Upper lobe of left lung (tissue), 6 donors: ENCODE measurements around the gene MED22. TPM values are rescaled to one million over a fixed set of nuclear protein-coding genes. Genes with fewer than 3 reads are reported as not detected.
A peak's percentile ranks its signal among the peaks of the same experiment; 100 is the strongest.

Experiments used
- ATAC-seq, 2 donors: fragments of 200-7000 bp; cut with Tn5 transposase; one replicate each; pipeline ENCODE4 v1.9.1; 2022; ENCODE audit warnings: mild to moderate bottlenecking in 2 of 2, moderate library complexity in 2 of 2; ENCODE audit not compliant: low FRiP score in 2 of 2
- DNase-seq, 2 donors: peaks; one replicate each; pipeline ENCODE4 v3.0.0-alpha.2; 2019 to 2020
- H3K27ac ChIP-seq, 4 donors: fragments of 200-600 bp; sonication (generic); one replicate each; pipeline ENCODE4 v1.5.1; 2016 to 2019
- H3K27me3 ChIP-seq, 4 donors: fragments of 200-600 bp; sonication (generic); one replicate each; pipeline ENCODE4 v1.5.1; 2017 to 2019
- H3K36me3 ChIP-seq, 4 donors: fragments of 200-600 bp; sonication (generic); one replicate each; pipeline ENCODE4 v1.5.1; 2016 to 2019
- H3K4me1 ChIP-seq, 4 donors: fragments of 200-600 bp; sonication (generic); one replicate each; pipeline ENCODE4 v1.5.1; 2018 to 2019
- H3K4me3 ChIP-seq, 4 donors: fragments of 200-600 bp; sonication (generic); one replicate each; pipeline ENCODE4 v1.5.1; 2017 to 2019; ENCODE audit warnings: mild to moderate bottlenecking in 2 of 4, moderate library complexity in 1 of 4
- H3K9me3 ChIP-seq, 4 donors: fragments of 200-600 bp; sonication (generic); one replicate each; pipeline ENCODE4 v1.5.1; 2018 to 2019
- CTCF ChIP-seq, 6 experiments: fragments of 450-650 bp in 4 of 6; fragments of 200-600 bp in 2 of 6; sonication (generic) in 2 of 6; IDR thresholded peaks; one replicate each; pipeline ENCODE4 v1.5.1; 2016 to 2019; ENCODE audit warnings: antibody characterized with exemption in 6 of 6
- EP300 ChIP-seq, 4 donors: sonication (generic); formaldehyde crosslinking; IDR thresholded peaks; one replicate each; pipeline ENCODE4 v1.5.1; 2017; ENCODE audit warnings: antibody characterized with exemption in 4 of 4, control low read depth in 2 of 4
- POLR2A ChIP-seq, 4 donors: fragments of 450-650 bp; IDR thresholded peaks; one replicate each; pipeline ENCODE4 v1.5.1; 2016 to 2017; ENCODE audit warnings: antibody characterized with exemption in 4 of 4, mild to moderate bottlenecking in 2 of 4
- POLR2AphosphoS5 ChIP-seq, 2 donors: sonication (generic); formaldehyde crosslinking; IDR thresholded peaks; one replicate each; pipeline ENCODE4 v1.5.1; 2017; ENCODE audit warnings: antibody characterized with exemption in 2 of 2
- WGBS, 2 donors: methylation state at CpG; one replicate each; pipeline ENCODE4 v1.1.5; 2017 to 2018; 5-methylcytosine and 5-hydroxymethylcytosine counted together
- total RNA-seq, 6 donors: library from RNA; depleted of rRNA in 4 of 6; stranded (reverse); fragments of >200 nt in 4 of 6; gene quantifications; one replicate each; pipeline versions ENCODE4 v1.1.0 to v1.2.1, GENCODE V29; 2016 to 2021
- donor health status: DM: no; HTN: no; CAD: no; lungs with moderate emphysema.
- donor health status: DM: no; HTN: yes; CAD: no; lungs with severe emphysema.

The MED22 gene
- total RNA-seq, 6 donors from 2014 or later = 28.1 to 41.0 (median 30.5) TPM

GRCh38 chr9:133387680-133388079 lies 39.7 kb upstream of the MED22 start:
- TF ChIP-seq EP300 (IDR thresholded peaks at IDR 0.05) = no peak
- no peak for TF ChIP-seq POLR2A (IDR thresholded peaks at IDR 0.05)
- TF ChIP-seq CTCF (IDR thresholded peaks at IDR 0.05) = no peak
- no peak for ATAC-seq
- Histone ChIP-seq H3K9me3 (no peaks in the 10 kb centered on the region), H3K36me3 (no peaks in the 10 kb centered on the region), H3K4me3 (no peak overlapping the region), H3K27ac (no peak overlapping the region), H3K27me3 (no peaks in the 10 kb centered on the region), H3K4me1 (no peaks in the 10 kb centered on the region)
- 68 to 88% methylated on average over 5 to 9 of the region's 9 CpGs for WGBS, 2 donors
- DNase-seq = no peak

- Histone ChIP-seq H3K4me3 (no peak overlapping the region), H3K36me3 (no peaks in the 10 kb centered on the region), H3K9me3 (no peaks in the 10 kb centered on the region), H3K4me1 (no peaks in the 10 kb centered on the region), H3K27me3 (no peaks in the 10 kb centered on the region), H3K27ac (no peak overlapping the region)
- TF ChIP-seq POLR2AphosphoS5 (IDR thresholded peaks at IDR 0.05) (no peak), POLR2A (IDR thresholded peaks at IDR 0.05) (no peak), EP300 (IDR thresholded peaks at IDR 0.05) (no peak), CTCF (IDR thresholded peaks at IDR 0.05) (no peak)
- DNase-seq = no peak
- 76 to 92% methylated on average over 2 to 13 of the region's 13 CpGs for WGBS, 2 donors
- ATAC-seq = peak in 1 of 2 donors; percentile 8
Observed at GRCh38 chr9:133386338-133386737, 38.4 kb upstream of the MED22 start.

- Histone ChIP-seq H3K27ac (no peak overlapping the region), H3K9me3 (no peaks in the 10 kb centered on the region), H3K36me3 (no peaks in the 10 kb centered on the region), H3K4me3 (no peak overlapping the region), H3K27me3 (no peaks in the 10 kb centered on the region), H3K4me1 (no peaks in the 10 kb centered on the region)
- no peak for DNase-seq
- no peak for TF ChIP-seq EP300 (IDR thresholded peaks at IDR 0.05)
- no peak for TF ChIP-seq POLR2AphosphoS5 (IDR thresholded peaks at IDR 0.05)
- TF ChIP-seq CTCF (IDR thresholded peaks at IDR 0.05) = no peak
- TF ChIP-seq POLR2A (IDR thresholded peaks at IDR 0.05) = no peak
- 85 to 90% methylated on average over 4 to 14 of the region's 14 CpGs for WGBS, 2 donors
- ATAC-seq = no peak
Observed at GRCh38 chr9:133385452-133385851, 37.5 kb upstream of the MED22 start.

GRCh38 chr9:133384736-133385321 lies 36.9 kb upstream of the MED22 start:
- Histone ChIP-seq H3K27me3 (no peaks in the 10 kb centered on the region), H3K9me3 (no peaks in the 10 kb centered on the region), H3K4me3 (no peak overlapping the region), H3K36me3 (no peaks in the 10 kb centered on the region), H3K27ac (no peak overlapping the region), H3K4me1 (no peaks in the 10 kb centered on the region)
- no peak for ATAC-seq
- WGBS, 2 donors = 90 to 91% methylated on average over 17 of the region's 17 CpGs
- TF ChIP-seq POLR2A (IDR thresholded peaks at IDR 0.05) = no peak
- TF ChIP-seq CTCF (IDR thresholded peaks at IDR 0.05) = no peak
- no peak for TF ChIP-seq POLR2AphosphoS5 (IDR thresholded peaks at IDR 0.05)
- no peak for TF ChIP-seq EP300 (IDR thresholded peaks at IDR 0.05)
- no peak for DNase-seq

GRCh38 chr9:133383438-133383837 lies 35.5 kb upstream of the MED22 start:
- DNase-seq (no peak), ATAC-seq (no peak)
- no peaks in the 10 kb centered on the region for H3K9me3 ChIP-seq
- 88 to 93% methylated on average over 3 of the region's 3 CpGs for WGBS, 2 donors
- no peaks in the 10 kb centered on the region for H3K36me3 ChIP-seq
- H3K4me3 ChIP-seq = no peak overlapping the region
- no peak for TF ChIP-seq EP300 (IDR thresholded peaks at IDR 0.05)
- no peak for TF ChIP-seq CTCF (IDR thresholded peaks at IDR 0.05)
- TF ChIP-seq POLR2A (IDR thresholded peaks at IDR 0.05) = no peak
- no peak for TF ChIP-seq POLR2AphosphoS5 (IDR thresholded peaks at IDR 0.05)
- H3K27me3 ChIP-seq = no peaks in the 10 kb centered on the region
- H3K4me1 ChIP-seq = no peaks in the 10 kb centered on the region
- no peak overlapping the region for H3K27ac ChIP-seq
